K562 (cell line): ENCODE measurements around the gene FILIP1L. TPM values are rescaled to one million over a fixed set of nuclear protein-coding genes. Genes with fewer than 3 reads are reported as not detected.

Experiments
- ATAC-seq: fragments of 200-7000 bp; cut with Tn5 transposase; 3 replicates; pipeline ENCODE4 v1.9.1; 2020; ENCODE audit warnings: moderate library complexity
- BruUV-seq: library from RNA; stranded (reverse); fragments of 400-500 nt; replicated peaks from 2 replicates; lab custom pipeline; 2021; lab: Mats Ljungman, UMichigan
- CTCF ChIA-PET: fragments of 300-600 bp; formaldehyde crosslinking; extraction: SDS; loops from one replicate; lab custom pipeline; 2021; ENCODE audit warnings: low intra/inter-chr PET ratio; lab: Yijun Ruan, JAX
- POLR2A ChIA-PET: fragments of 300-600, 350-650 bp; sonication (Branson Sonifier 250); formaldehyde crosslinking; extraction: SDS; loops from one replicate; lab custom pipeline; 2021; ENCODE audit warnings: antibody characterized with exemption, inconsistent platforms; lab: Yijun Ruan, JAX
- DNase-seq, 4 experiments: peaks; one replicate each; pipeline versions ENCODE4 v3.0.0 to v3.0.0-alpha.2; 2011 to 2018; ENCODE audit warnings: low spot score in 3 of 4, mixed read lengths in 3 of 4; ENCODE audit errors: extremely low read depth in 1 of 4
- FAIRE-seq: peaks from 2 replicates; lab custom pipeline; 2011; peaks lifted over from hg19 to GRCh38; lab: Jason Lieb, UNC
- H2AFZ ChIP-seq: 2 replicates; pipeline ENCODE4 v1.6.0; 2011; ENCODE audit warnings: low read depth, low read length, control low read depth, inconsistent platforms
- H3K27ac ChIP-seq: fragments of 200-600 bp; 3 replicates; pipeline ENCODE4 v1.8.0; 2011; ENCODE audit warnings: low read depth, mild to moderate bottlenecking, control low read depth, inconsistent platforms, low read length, moderate library complexity, mixed read lengths; ENCODE audit errors: extremely low read depth
- H3K27me3 ChIP-seq, 2 experiments: fragments of 300-600 bp in 1 of 2; 2 replicates in 1 of 2; 3 replicates in 1 of 2; pipeline versions ENCODE4 v1.6.0 to v1.8.0; 2011; ENCODE audit warnings: inconsistent platforms in 2 of 2, low read length in 2 of 2, mild to moderate bottlenecking in 1 of 2, mixed read lengths in 1 of 2, moderate library complexity in 1 of 2; ENCODE audit not compliant: control insufficient read depth in 2 of 2, insufficient read depth in 2 of 2
- H3K36me3 ChIP-seq: fragments of 300-600 bp; 3 replicates; pipeline ENCODE4 v1.8.0; 2011; ENCODE audit warnings: mild to moderate bottlenecking, low read length, inconsistent platforms; ENCODE audit not compliant: control insufficient read depth, insufficient read depth
- H3K4me1 ChIP-seq, 2 experiments: fragments of 200-600 bp in 1 of 2; replicated peaks in 1 of 2; 2 replicates in 1 of 2; 3 replicates in 1 of 2; pipeline versions ENCODE4 v1.5.1 to v1.8.0; 2011; ENCODE audit warnings: inconsistent platforms in 2 of 2, low read length in 2 of 2, mild to moderate bottlenecking in 1 of 2, mixed read lengths in 1 of 2, moderate library complexity in 1 of 2; ENCODE audit not compliant: control insufficient read depth in 2 of 2, insufficient read depth in 2 of 2
- H3K4me2 ChIP-seq: 2 replicates; pipeline ENCODE4 v1.6.1; 2011; ENCODE audit warnings: low read length, control low read depth, inconsistent platforms, mixed read lengths; ENCODE audit not compliant: insufficient read depth
- H3K4me3 ChIP-seq: fragments of 200-600 bp; sonication (generic), shearing (Covaris generic); 2 replicates; pipeline ENCODE4 v1.5.1; 2016; ENCODE audit warnings: control low read depth, inconsistent platforms
- H3K79me2 ChIP-seq: fragments of 200-600 bp; 3 replicates; pipeline ENCODE4 v1.8.0; 2011; ENCODE audit warnings: low read length, inconsistent platforms; ENCODE audit not compliant: control insufficient read depth, insufficient read depth
- H3K9ac ChIP-seq, 2 experiments: 2 replicates each; pipeline versions ENCODE4 v1.6.0 to v1.6.1; 2011; ENCODE audit warnings: low read depth in 2 of 2, low read length in 2 of 2, control low read depth in 1 of 2, inconsistent platforms in 1 of 2, mild to moderate bottlenecking in 1 of 2, mixed read lengths in 1 of 2; ENCODE audit not compliant: insufficient read depth in 1 of 2
- H3K9me1 ChIP-seq: one replicate; pipeline ENCODE4 v1.6.0; 2011; ENCODE audit warnings: inconsistent platforms, mild to moderate bottlenecking, low read length, moderate library complexity; ENCODE audit not compliant: control insufficient read depth, insufficient read depth
- H3K9me3 ChIP-seq: replicated peaks from 2 replicates; pipeline ENCODE4 v1.5.1; 2011; ENCODE audit warnings: low read depth, low read length, inconsistent platforms; ENCODE audit not compliant: control insufficient read depth, insufficient read depth
- H4K20me1 ChIP-seq: replicated peaks from 2 replicates; pipeline ENCODE4 v1.6.1; 2011; ENCODE audit warnings: low read length, inconsistent platforms, mixed read lengths; ENCODE audit not compliant: control insufficient read depth, insufficient read depth
- BRF2 ChIP-seq: IDR thresholded peaks from 3 replicates; pipeline ENCODE4 v1.6.1; 2011; ENCODE audit warnings: borderline replicate concordance, mild to moderate bottlenecking; ENCODE audit not compliant: insufficient read length, insufficient read depth
- CBFA2T2 ChIP-seq: fragments of 450-650 bp; conservative IDR thresholded peaks from 2 replicates; pipeline ENCODE4 v1.6.1; 2017; ENCODE audit warnings: mild to moderate bottlenecking
- CBFA2T3 ChIP-seq: fragments of 450-650 bp; IDR thresholded peaks from 2 replicates; pipeline ENCODE4 v1.6.1; 2017
- EWSR1 ChIP-seq: fragments of 450-650 bp; IDR thresholded peaks from 2 replicates; pipeline ENCODE4 v1.6.1; 2018; ENCODE audit warnings: borderline replicate concordance, mild to moderate bottlenecking, low read depth, moderate library complexity; ENCODE audit not compliant: partially characterized antibody
- FOXP1 ChIP-seq: sonication (generic); formaldehyde crosslinking; IDR thresholded peaks from 2 replicates; pipeline ENCODE4 v1.8.0; 2022; ENCODE audit warnings: mild to moderate bottlenecking, missing genetic modification reagents
- MYBL2 ChIP-seq, 2 experiments: fragments of 450-650 bp in 1 of 2; sonication (generic) in 1 of 2; formaldehyde crosslinking in 1 of 2; IDR thresholded peaks; 2 replicates each; pipeline versions ENCODE4 v1.6.1 to v1.8.1; 2017 to 2022; ENCODE audit warnings: borderline replicate concordance in 1 of 2, inconsistent platforms in 1 of 2, low read depth in 1 of 2, mild to moderate bottlenecking in 1 of 2, missing genetic modification reagents in 1 of 2, moderate library complexity in 1 of 2
- NCOA4 ChIP-seq: fragments of 450-650 bp; IDR thresholded peaks from 2 replicates; pipeline ENCODE4 v1.6.1; 2018; ENCODE audit warnings: mild to moderate bottlenecking; ENCODE audit not compliant: partially characterized antibody
- WGBS: fragments of 100-300 bp; shearing (Covaris generic); methylation state at CpG from one replicate; pipeline ENCODE4 v1.1.6; 2016; ENCODE audit warnings: low coverage, mixed read lengths; ENCODE audit not compliant: insufficient coverage; ENCODE audit errors: missing lambda C conversion rate; 5-methylcytosine and 5-hydroxymethylcytosine counted together
- in situ Hi-C: fragments of 300-500 bp; cut with MboI; formaldehyde crosslinking; loops from 4 replicates; pipeline ENCODE4 v1.15.0; 2018; ENCODE audit warnings: inconsistent platforms, mixed read lengths
- intact Hi-C: fragments of 100-400 bp; cut with micrococcal nuclease; formaldehyde crosslinking; loops from 2 replicates; pipeline ENCODE4 v1.14.2; 2022
- polyA plus RNA-seq, 8 experiments: library from polyadenylated mRNA; depleted of rRNA in 4 of 8; stranded (reverse) in 5 of 8; unstranded in 3 of 8; fragments of >200 nt; fragmentation: Nextera tagmentation in 2 of 8; fragmentation: Illumina TruSeq in 1 of 8; extraction: Ambion mirVana in 2 of 8; extraction: Trizol in 1 of 8; gene quantifications; 2 replicates each; pipeline versions ENCODE4 v1.2.1 to v1.2.3, GENCODE V29; 2011 to 2014; ENCODE audit warnings: inconsistent platforms in 1 of 8, missing spikeins in 1 of 8
- total RNA-seq, 7 experiments: library from RNA; depleted of rRNA in 6 of 7; stranded (reverse); fragments of >200 nt in 6 of 7; fragmentation: Illumina TruSeq in 2 of 7; extraction: Trizol in 2 of 7; gene quantifications; 2 replicates each; pipeline versions ENCODE4 v1.2.1 to v1.2.3, GENCODE V29; 2011 to 2021; ENCODE audit warnings: low replicate concordance in 1 of 7

FILIP1L gene
- total and polyA plus RNA-seq, 9 of the 15 experiments (the other 6 are each of a cell fraction or from before 2014, with no cell fraction given), result 0.50 to 2.1 (median 1.1) TPM

DNA sequence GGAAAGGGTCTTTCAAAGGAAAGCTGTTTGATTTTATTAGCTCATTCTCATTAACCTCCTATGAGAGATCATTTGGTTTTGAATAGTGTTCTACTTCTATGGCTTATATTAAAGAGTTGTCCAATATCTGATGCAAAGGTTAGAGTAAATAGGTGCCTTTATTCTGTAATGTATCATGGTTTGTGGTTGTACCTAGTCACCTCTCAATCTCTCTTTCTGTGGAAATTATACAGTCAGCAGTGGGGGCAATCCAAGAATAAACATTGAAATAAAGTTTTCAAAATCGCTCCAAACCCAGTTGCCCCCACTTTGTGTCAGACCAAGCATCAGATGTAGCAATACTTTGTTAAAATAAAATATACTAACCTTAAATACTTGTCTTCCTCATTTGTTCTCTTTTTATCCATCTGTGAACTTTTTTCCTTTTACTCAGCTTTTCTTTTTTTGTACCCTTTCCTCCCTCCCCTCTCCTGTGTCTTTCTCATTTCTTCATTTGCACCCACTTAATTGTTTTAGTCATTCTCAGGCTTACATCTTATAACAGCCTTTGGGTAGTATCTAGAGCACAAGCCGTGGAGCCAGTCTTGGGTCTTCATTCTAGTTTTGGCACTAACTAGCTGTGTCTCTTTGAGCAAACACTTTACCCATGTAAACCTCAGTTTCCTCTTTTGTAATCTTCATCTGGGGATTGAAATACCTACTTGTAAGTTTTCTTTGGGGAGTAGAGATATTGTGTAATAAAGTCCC lies 279.9 kb downstream of the FILIP1L start:
- H3K4me3 ChIP-seq, result no peak overlapping the region
- no peaks in the 10 kb centered on the region for H3K27me3 ChIP-seq
- DNase-seq (no peak), FAIRE-seq (no peak), ATAC-seq (no peak)
- H4K20me1 ChIP-seq, result peaks cover 6% of the 10 kb centered on the region; the same call in 1 of the 2 replicates
- POLR2A ChIA-PET, result no interaction called here
- intact Hi-C loops (no loop called here), in situ Hi-C loops (loop anchor here (5.0 to 25.0 kb wide), 3 partner anchors 228 to 778 kb away; partner anchors contain the start of gene ADGRG7)
- no peaks in the 10 kb centered on the region for H3K9me1 ChIP-seq
- no peaks in the 10 kb centered on the region for H3K4me1 ChIP-seq
- no peak overlapping the region for H3K27ac ChIP-seq
- TF ChIP-seq MYBL2 (IDR thresholded peaks at IDR 0.05; ENCODE audit: low read depth) (no peak), MYBL2 (CRISPR knock-in tag; IDR thresholded peaks at IDR 0.05; ENCODE audit: borderline replicate concordance) (no peak), CBFA2T2 (no peak), BRF2 (no peak), EWSR1 (no peak), CBFA2T3 (no peak), NCOA4 (no peak), FOXP1 (CRISPR knock-in tag) (no peak)
- no peak overlapping the region for H3K4me2 ChIP-seq
- H3K79me2 ChIP-seq, result peaks cover 78% of the 10 kb centered on the region
- no peak overlapping the region for H2AFZ ChIP-seq
- CTCF ChIA-PET, result no interaction called here
- H3K9me3 ChIP-seq, result no peaks in the 10 kb centered on the region
- no peak overlapping the region for H3K9ac ChIP-seq
- H3K36me3 ChIP-seq, result no peaks in the 10 kb centered on the region
- 90% methylated on average over 2 of the region's 2 CpGs for WGBS
- no TSS peak for BruUV-seq
